ENCODE data around the gene ANTXRL. TPM values are rescaled to one million over a fixed set of nuclear protein-coding genes. Genes with fewer than 3 reads are reported as not detected.

ANTXRL gene
- polyA plus RNA-seq (2011; rRNA removed): 0.09 and 0.26 TPM in 2 replicates
- polyA plus RNA-seq (2012; cell fraction: cytosol; rRNA removed): 0.19 and 0.20 TPM in 2 replicates
- polyA plus RNA-seq (2012; cell fraction: nucleus; rRNA removed): 0.47 and 0.58 TPM in 2 replicates
- polyA plus RNA-seq (2017; fragmentation: RNase III; extraction: RNeasy Plus Mini Kit Qiagen cat#74134 plus additional on column Dnase treatment): 0.13 to 0.30 TPM (median 0.25 TPM) in 3 replicates
- polyA minus RNA-seq (2011; rRNA and poly(A)+ RNA removed): 0.08 and 0.19 TPM in 2 replicates

GRCh38 chr10:46286991-46287693 is at the start of gene ANTXRL:
TSS of gene ANTXRL (plus strand) at chr10:46286997. CDS start at chr10:46287263, 266 bp downstream.
- no peak within 1 kb of the TSS for H3K4me3 ChIP-seq
- no peak for FAIRE-seq

GRCh38 chr10:46237815-46238510 is 48.8 kb upstream of the ANTXRL start:
- ChIA-PET POLR2A (no interaction called here), CTCF (interaction anchor here (4.4 kb wide), 1 partner anchor 9 kb away, joined by 36 read pairs; no protein-coding TSS in a partner anchor)
- no peak overlapping the region for H3K4me3 ChIP-seq
- 53% methylated on average over 3 of the region's 3 CpGs for WGBS (ENCODE audit: missing lambda C conversion rate)
- no peak for ATAC-seq
- H3K9me3 ChIP-seq: peaks cover 15% of the 10 kb centered on the region
- no peak for DNase-seq (ENCODE audit: low read depth in 1 of 2, low spot score in 1 of 2)
- H3K4me2 ChIP-seq: no peak overlapping the region
- TF ChIP-seq HDAC2 (IDR thresholded peaks at IDR 0.05) (no peak), POLR2A (IDR thresholded peaks at IDR 0.05; ENCODE audit: low read length) (no peak), BHLHE40 (IDR thresholded peaks at IDR 0.05; ENCODE audit: low read depth, low read length) (no peak), JUNB (IDR thresholded peaks at IDR 0.05) (no peak), PBX3 (IDR thresholded peaks at IDR 0.05) (no peak)
- no peak overlapping the region for H3K27ac ChIP-seq
- no peak for FAIRE-seq
- H3K4me1 ChIP-seq: no peaks in the 10 kb centered on the region

More at GRCh38 chr10:46286991-46287693, at the start of gene ANTXRL:
- TF ChIP-seq FOXS1 (CRISPR knock-in tag; IDR thresholded peaks at IDR 0.05): no peak
- TF ChIP-seq HEYL (CRISPR knock-in tag; IDR thresholded peaks at IDR 0.05): no peak
- no peak for TF ChIP-seq NFE2L2 (conservative IDR thresholded peaks at IDR 0.05; ENCODE audit: low read length)
- no peak for TF ChIP-seq HES2 (IDR thresholded peaks at IDR 0.05)
- no peak for TF ChIP-seq CEBPB (IDR thresholded peaks at IDR 0.05)
- no peak for TF ChIP-seq PHF8 (IDR thresholded peaks at IDR 0.05; ENCODE audit: borderline replicate concordance, low read depth)
- no peak for TF ChIP-seq RCOR1 (IDR thresholded peaks at IDR 0.05; ENCODE audit: low read depth, low read length)
- TF ChIP-seq JUN (IDR thresholded peaks at IDR 0.05): no peak
- TF ChIP-seq MYC (IDR thresholded peaks at IDR 0.05; ENCODE audit: borderline replicate concordance, low read length): no peak
- TF ChIP-seq ATOH8 (CRISPR knock-in tag; IDR thresholded peaks at IDR 0.05; ENCODE audit: low read depth): no peak
- no peak for TF ChIP-seq EP300 (IDR thresholded peaks at IDR 0.05)
- Histone ChIP-seq H3K27ac (peak within 1 kb of the TSS; percentile 36 to 66; a peak in 4 of 6 replicates), H3K4me2 (peak within 1 kb of the TSS; percentile 80), H3K4me1 (peaks cover 26% of the 10 kb centered on the region), H3K9me3 (no peaks in the 10 kb centered on the region)
- ATAC-seq: no peak
- no peak for DNase-seq (ENCODE audit: low read depth in 1 of 2, low spot score in 1 of 2)
- CTCF ChIA-PET: interaction anchor here (1.0 kb wide), 1 partner anchor 58 kb away, joined by 3 read pairs; no protein-coding TSS in a partner anchor
- POLR2A ChIA-PET: no interaction called here
- WGBS (ENCODE audit: missing lambda C conversion rate): 97% methylated on average over 8 of the region's 8 CpGs

GRCh38 chr10:46239247-46239646 is 47.5 kb upstream of the ANTXRL start:
- Histone ChIP-seq H3K4me1 (no peaks in the 10 kb centered on the region), H3K27ac (no peak overlapping the region), H3K4me3 (no peak overlapping the region), H3K4me2 (no peak overlapping the region), H3K9me3 (peaks cover 15% of the 10 kb centered on the region)
- ATAC-seq (no peak), DNase-seq (ENCODE audit: low read depth in 1 of 2, low spot score in 1 of 2) (no peak), FAIRE-seq (no peak)
- ChIA-PET POLR2A (no interaction called here), CTCF (interaction anchor here (0.7 to 4.4 kb wide), 2 partner anchors 10 to 44 kb away, joined by 3 to 36 read pairs; no protein-coding TSS in a partner anchor)
- TF ChIP-seq SMC3 (IDR thresholded peaks at IDR 0.05) (no peak), REST (IDR thresholded peaks at IDR 0.05) (no peak), CBX2 (IDR thresholded peaks at IDR 0.05; ENCODE audit: borderline replicate concordance, low read depth) (no peak)
